Lung (tissue), 12 donors: ENCODE results near the gene ADCYAP1R1. TPM values are rescaled to one million over a fixed set of nuclear protein-coding genes. Genes with fewer than 3 reads are reported as not detected.

Source experiments
- ATAC-seq: fragments of 200-7000 bp; cut with Tn5 transposase; one replicate; pipeline ENCODE4 v1.9.1; 2020; ENCODE audit warnings: moderate number of reproducible peaks; ENCODE audit not compliant: insufficient read depth, low FRiP score
- DNase-seq, 3 donors: peaks; one replicate each; pipeline ENCODE4 v3.0.0-alpha.2; 2013 to 2017
- H3K27ac ChIP-seq, 2 donors: one replicate each; pipeline ENCODE4 v1.5.1; 2013; ENCODE audit warnings: mild to moderate bottlenecking in 2 of 2, moderate library complexity in 2 of 2, control low read depth in 1 of 2, inconsistent platforms in 1 of 2, low read depth in 1 of 2, low read length in 1 of 2
- H3K27me3 ChIP-seq, 3 donors: one replicate each; pipeline ENCODE4 v1.5.1; 2013; ENCODE audit warnings: low read length in 2 of 3; ENCODE audit not compliant: control insufficient read depth in 3 of 3, insufficient read depth in 3 of 3
- H3K36me3 ChIP-seq, 4 donors: one replicate each; pipeline ENCODE4 v1.5.1; 2013; ENCODE audit warnings: low read length in 4 of 4, mild to moderate bottlenecking in 1 of 4, moderate library complexity in 1 of 4; ENCODE audit not compliant: control insufficient read depth in 4 of 4, insufficient read depth in 4 of 4
- H3K4me1 ChIP-seq, 5 donors: one replicate each; pipeline ENCODE4 v1.5.1; 2013; ENCODE audit warnings: low read length in 5 of 5, mild to moderate bottlenecking in 2 of 5, moderate library complexity in 1 of 5; ENCODE audit not compliant: control insufficient read depth in 5 of 5, insufficient read depth in 5 of 5
- H3K4me3 ChIP-seq: one replicate; pipeline ENCODE4 v1.5.1; 2013; ENCODE audit warnings: mild to moderate bottlenecking, control low read depth, moderate library complexity
- H3K9ac ChIP-seq, 2 donors: one replicate each; pipeline ENCODE4 v1.5.1; 2013; ENCODE audit warnings: low read length in 2 of 2, control low read depth in 1 of 2; ENCODE audit not compliant: insufficient read depth in 1 of 2
- H3K9me3 ChIP-seq, 4 donors: one replicate each; pipeline ENCODE4 v1.5.1; 2013; ENCODE audit warnings: low read length in 3 of 4, mild to moderate bottlenecking in 1 of 4, moderate library complexity in 1 of 4; ENCODE audit not compliant: control insufficient read depth in 4 of 4, insufficient read depth in 3 of 4
- WGBS, 2 donors: extraction: QIAGEN DNeasy Blood & Tissue Kit; methylation state at CpG; one replicate each; pipeline ENCODE4 v1.1.7; 2013; 5-methylcytosine and 5-hydroxymethylcytosine counted together
- polyA plus RNA-seq, 2 donors: library from polyadenylated mRNA; stranded (reverse); fragments of 200-250 nt; gene quantifications; one replicate each; pipeline ENCODE4 v1.2.1, GENCODE V29; 2013
- total RNA-seq, 2 donors: library from RNA; depleted of rRNA in 1 of 2; stranded (reverse); fragments of >200 nt in 1 of 2; gene quantifications; one replicate each; pipeline ENCODE4 v1.2.1, GENCODE V29; 2014 to 2021
- TF ChIP-seq, protein P1 (sequence below): IDR thresholded peaks from 2 replicates; pipeline ENCODE4 v1.5.1; 2012; ENCODE audit warnings: mild to moderate bottlenecking; ENCODE audit errors: control extremely low read depth, extremely low read depth
- donor health status: control.
- donor health status: control.
- donor health status: Bipolar disorder and iron deficiency.
- donor health status: healthy.
- donor health status: DM: yes; HTN: yes; CAD: no.

The ADCYAP1R1 gene
- total and polyA plus RNA-seq, 4 donors = 0.14 to 1.00 (median 0.39) TPM

GRCh38 chr7:31058688-31059087, 6.6 kb downstream of the ADCYAP1R1 start:
- Histone ChIP-seq H3K4me1 (peaks cover 0 to 2% (median 0%) of the 10 kb centered on the region in 5 donors), H3K4me3 (no peak overlapping the region), H3K36me3 (no peaks in the 10 kb centered on the region), H3K9ac (no peak overlapping the region), H3K27ac (no peak overlapping the region), H3K9me3 (peaks cover 0 to 2% (median 0%) of the 10 kb centered on the region in 4 donors), H3K27me3 (peaks cover 1 to 15% (median 13%) of the 10 kb centered on the region in 3 donors)
- TF ChIP-seq, protein P1, sequence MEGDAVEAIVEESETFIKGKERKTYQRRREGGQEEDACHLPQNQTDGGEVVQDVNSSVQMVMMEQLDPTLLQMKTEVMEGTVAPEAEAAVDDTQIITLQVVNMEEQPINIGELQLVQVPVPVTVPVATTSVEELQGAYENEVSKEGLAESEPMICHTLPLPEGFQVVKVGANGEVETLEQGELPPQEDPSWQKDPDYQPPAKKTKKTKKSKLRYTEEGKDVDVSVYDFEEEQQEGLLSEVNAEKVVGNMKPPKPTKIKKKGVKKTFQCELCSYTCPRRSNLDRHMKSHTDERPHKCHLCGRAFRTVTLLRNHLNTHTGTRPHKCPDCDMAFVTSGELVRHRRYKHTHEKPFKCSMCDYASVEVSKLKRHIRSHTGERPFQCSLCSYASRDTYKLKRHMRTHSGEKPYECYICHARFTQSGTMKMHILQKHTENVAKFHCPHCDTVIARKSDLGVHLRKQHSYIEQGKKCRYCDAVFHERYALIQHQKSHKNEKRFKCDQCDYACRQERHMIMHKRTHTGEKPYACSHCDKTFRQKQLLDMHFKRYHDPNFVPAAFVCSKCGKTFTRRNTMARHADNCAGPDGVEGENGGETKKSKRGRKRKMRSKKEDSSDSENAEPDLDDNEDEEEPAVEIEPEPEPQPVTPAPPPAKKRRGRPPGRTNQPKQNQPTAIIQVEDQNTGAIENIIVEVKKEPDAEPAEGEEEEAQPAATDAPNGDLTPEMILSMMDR = no peak
- no peak for DNase-seq
- no peak for ATAC-seq
- 94 to 95% methylated on average over 3 of the region's 3 CpGs for WGBS, 2 donors

GRCh38 chr7:31059551-31059950, 7.4 kb downstream of the ADCYAP1R1 start:
- peaks cover 0 to 7% (median 5%) of the 10 kb centered on the region in 3 donors for H3K27me3 ChIP-seq
- no peaks in the 10 kb centered on the region for H3K36me3 ChIP-seq
- WGBS, 2 donors = 68 to 73% methylated on average over 7 to 8 of the region's 8 CpGs
- ATAC-seq (no peak), DNase-seq (no peak)
- no peak overlapping the region for H3K27ac ChIP-seq
- peaks cover 0 to 2% (median 0%) of the 10 kb centered on the region in 4 donors for H3K9me3 ChIP-seq
- H3K4me3 ChIP-seq = no peak overlapping the region
- H3K9ac ChIP-seq = no peak overlapping the region
- TF ChIP-seq, protein P1 = no peak
- H3K4me1 ChIP-seq = peaks cover 0 to 2% (median 0%) of the 10 kb centered on the region in 5 donors

- Histone ChIP-seq H3K27ac (no peak overlapping the region), H3K4me1 (peaks cover 0 to 2% (median 0%) of the 10 kb centered on the region in 5 donors), H3K9ac (no peak overlapping the region), H3K4me3 (no peak overlapping the region), H3K27me3 (no peaks in the 10 kb centered on the region), H3K36me3 (no peaks in the 10 kb centered on the region), H3K9me3 (no peaks in the 10 kb centered on the region)
- DNase-seq (no peak), ATAC-seq (no peak)
- WGBS, 2 donors = 80 to 83% methylated on average over 5 of the region's 5 CpGs
- TF ChIP-seq, protein P1 = no peak
Measured at GRCh38 chr7:31061185-31061584, 9.1 kb downstream of the ADCYAP1R1 start.
